ENCODE data around the gene SYDE2.
"Not testable (repeated sequence)": the region's sequence is repeated elsewhere in the genome, so short reads cannot be mapped to it uniquely, and the experiment has no call there.

The SYDE2 gene

GRCh38 chr1:85200463-85201339 lies at the start of gene SYDE2:
TSS of gene SYDE2 (minus strand) at chr1:85201016. CDS start at chr1:85200996, 20 bp downstream.
- DNase-seq (ENCODE audit: low read depth in 1 of 2, low spot score in 1 of 2): peak; percentile 40 to 46

- DNase-seq (ENCODE audit: low read depth in 1 of 2, low spot score in 1 of 2): not testable (repeated sequence)
Measured at GRCh38 chr1:85249042-85249441, 48.2 kb upstream of the SYDE2 start.

- no peak for DNase-seq (ENCODE audit: low read depth in 1 of 2, low spot score in 1 of 2)
Measured at GRCh38 chr1:85245891-85246290, 45.1 kb upstream of the SYDE2 start.

GRCh38 chr1:85245456-85245855 lies 44.6 kb upstream of the SYDE2 start:
- DNase-seq (ENCODE audit: low read depth in 1 of 2, low spot score in 1 of 2): no peak

GRCh38 chr1:85244271-85245061 lies 43.6 kb upstream of the SYDE2 start:
- DNase-seq (ENCODE audit: low read depth in 1 of 2, low spot score in 1 of 2): no peak

GRCh38 chr1:85243372-85243771 lies 42.6 kb upstream of the SYDE2 start:
- DNase-seq (ENCODE audit: low read depth in 1 of 2, low spot score in 1 of 2): no peak

- no peak for DNase-seq (ENCODE audit: low read depth in 1 of 2, low spot score in 1 of 2)
Measured at GRCh38 chr1:85240643-85241042, 39.8 kb upstream of the SYDE2 start.

GRCh38 chr1:85240174-85240601 lies 39.4 kb upstream of the SYDE2 start:
- no peak for DNase-seq (ENCODE audit: low read depth in 1 of 2, low spot score in 1 of 2)

- DNase-seq (ENCODE audit: low read depth in 1 of 2, low spot score in 1 of 2): no peak
Measured at GRCh38 chr1:85237613-85238012, 36.8 kb upstream of the SYDE2 start.

- no peak for DNase-seq (ENCODE audit: low read depth in 1 of 2, low spot score in 1 of 2)
Measured at GRCh38 chr1:85230305-85230977, 29.6 kb upstream of the SYDE2 start.

GRCh38 chr1:85229574-85230097 lies 28.8 kb upstream of the SYDE2 start:
- no peak for DNase-seq (ENCODE audit: low read depth in 1 of 2, low spot score in 1 of 2)

- DNase-seq (ENCODE audit: low read depth in 1 of 2, low spot score in 1 of 2): no peak
Measured at GRCh38 chr1:85228972-85229371, 28.2 kb upstream of the SYDE2 start.

GRCh38 chr1:85225624-85226380 lies 25.0 kb upstream of the SYDE2 start:
- no peak for DNase-seq (ENCODE audit: low read depth in 1 of 2, low spot score in 1 of 2)

- no peak for DNase-seq (ENCODE audit: low read depth in 1 of 2, low spot score in 1 of 2)
Measured at GRCh38 chr1:85224734-85225623, 24.2 kb upstream of the SYDE2 start.

- no peak for DNase-seq (ENCODE audit: low read depth in 1 of 2, low spot score in 1 of 2)
Measured at GRCh38 chr1:85224295-85224694, 23.5 kb upstream of the SYDE2 start.

- no peak for DNase-seq (ENCODE audit: low read depth in 1 of 2, low spot score in 1 of 2)
Measured at GRCh38 chr1:85223334-85223733, 22.5 kb upstream of the SYDE2 start.

- no peak for DNase-seq (ENCODE audit: low read depth in 1 of 2, low spot score in 1 of 2)
Measured at GRCh38 chr1:85220756-85221201, 20.0 kb upstream of the SYDE2 start.

GRCh38 chr1:85219853-85220610 lies 19.2 kb upstream of the SYDE2 start:
- DNase-seq (ENCODE audit: low read depth in 1 of 2, low spot score in 1 of 2): no peak

- no peak for DNase-seq (ENCODE audit: low read depth in 1 of 2, low spot score in 1 of 2)
Measured at GRCh38 chr1:85216697-85217096, 15.9 kb upstream of the SYDE2 start.
